Sigmoid colon (tissue), 4 donors: ENCODE data around the gene SLC25A1.

Source experiments
- EP300 ChIP-seq, 4 donors: sonication (generic); formaldehyde crosslinking; IDR thresholded peaks; one replicate each; pipeline ENCODE4 v1.6.1; 2017; ENCODE audit warnings: antibody characterized with exemption in 4 of 4
- POLR2A ChIP-seq, 2 donors: fragments of 450-650 bp; IDR thresholded peaks; one replicate each; pipeline ENCODE4 v1.6.1; 2016; ENCODE audit warnings: antibody characterized with exemption in 2 of 2, mild to moderate bottlenecking in 2 of 2, moderate library complexity in 2 of 2
- TF ChIP-seq, protein P1 (sequence below), 4 experiments: fragments of 450-650 bp in 3 of 4; fragments of 200-600 bp in 1 of 4; IDR thresholded peaks; one replicate each; pipeline ENCODE4 v1.5.1; 2016 to 2019; ENCODE audit warnings: antibody characterized with exemption in 4 of 4, mild to moderate bottlenecking in 3 of 4, moderate library complexity in 2 of 4

DNA sequence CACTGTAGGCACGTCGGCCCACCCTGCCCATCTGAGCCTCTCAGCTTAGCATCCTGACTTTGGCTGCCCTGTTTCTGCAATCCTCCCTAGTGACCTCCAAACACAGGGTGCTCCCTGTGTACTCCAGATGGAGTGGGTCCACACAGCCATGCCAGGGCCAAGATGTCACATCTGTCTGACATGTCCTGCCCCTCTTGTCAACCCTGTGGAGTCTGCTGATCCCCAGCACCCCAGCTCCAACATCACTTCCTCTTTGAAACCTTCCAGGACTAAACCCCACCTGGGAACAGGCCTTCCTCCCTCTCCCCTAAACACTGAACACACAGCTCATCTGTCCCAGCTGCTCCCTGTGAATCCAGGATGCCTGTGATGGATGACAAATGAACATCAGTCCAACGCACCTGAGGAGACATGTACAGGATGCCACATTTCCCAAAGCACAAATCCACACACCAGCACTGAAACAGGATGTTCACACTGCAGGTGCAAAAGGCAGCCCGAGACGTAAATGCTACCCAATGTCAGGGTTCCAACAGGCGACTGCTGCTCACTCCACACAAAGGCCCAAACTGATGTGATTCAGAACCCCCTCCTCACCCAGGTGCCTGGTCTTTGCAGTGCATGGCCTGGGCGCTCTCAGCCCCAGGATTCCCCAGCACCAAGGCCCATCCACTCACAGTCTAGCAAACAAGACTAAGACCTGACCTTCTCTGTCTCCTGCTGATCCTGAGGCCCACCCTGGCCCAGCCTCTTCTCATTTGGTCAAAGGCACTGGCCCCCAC, 49.4 kb downstream of the SLC25A1 start:
- TF ChIP-seq, protein P1, sequence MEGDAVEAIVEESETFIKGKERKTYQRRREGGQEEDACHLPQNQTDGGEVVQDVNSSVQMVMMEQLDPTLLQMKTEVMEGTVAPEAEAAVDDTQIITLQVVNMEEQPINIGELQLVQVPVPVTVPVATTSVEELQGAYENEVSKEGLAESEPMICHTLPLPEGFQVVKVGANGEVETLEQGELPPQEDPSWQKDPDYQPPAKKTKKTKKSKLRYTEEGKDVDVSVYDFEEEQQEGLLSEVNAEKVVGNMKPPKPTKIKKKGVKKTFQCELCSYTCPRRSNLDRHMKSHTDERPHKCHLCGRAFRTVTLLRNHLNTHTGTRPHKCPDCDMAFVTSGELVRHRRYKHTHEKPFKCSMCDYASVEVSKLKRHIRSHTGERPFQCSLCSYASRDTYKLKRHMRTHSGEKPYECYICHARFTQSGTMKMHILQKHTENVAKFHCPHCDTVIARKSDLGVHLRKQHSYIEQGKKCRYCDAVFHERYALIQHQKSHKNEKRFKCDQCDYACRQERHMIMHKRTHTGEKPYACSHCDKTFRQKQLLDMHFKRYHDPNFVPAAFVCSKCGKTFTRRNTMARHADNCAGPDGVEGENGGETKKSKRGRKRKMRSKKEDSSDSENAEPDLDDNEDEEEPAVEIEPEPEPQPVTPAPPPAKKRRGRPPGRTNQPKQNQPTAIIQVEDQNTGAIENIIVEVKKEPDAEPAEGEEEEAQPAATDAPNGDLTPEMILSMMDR (IDR thresholded peaks at IDR 0.05) = no peak
- TF ChIP-seq EP300 (IDR thresholded peaks at IDR 0.05) = no peak
- no peak for TF ChIP-seq POLR2A (IDR thresholded peaks at IDR 0.05)
